Parathyroid adenoma (tissue), 2 donors: ENCODE results near the gene CDH3.

Experiments
- H2AFZ ChIP-seq: fragments of 300-600 bp; sonication (generic); one replicate; pipeline ENCODE4 v1.7.0; 2017; ENCODE audit warnings: antibody characterized with exemption, mild to moderate bottlenecking
- H3K27ac ChIP-seq: fragments of 300-600 bp; sonication (generic); one replicate; pipeline ENCODE4 v1.7.0; 2017
- H3K27me3 ChIP-seq: fragments of 300-600 bp; sonication (generic); one replicate; pipeline ENCODE4 v1.7.0; 2017; ENCODE audit warnings: low read length; ENCODE audit not compliant: control insufficient read depth, insufficient read depth
- H3K36me3 ChIP-seq: fragments of 300-600 bp; sonication (generic); one replicate; pipeline ENCODE4 v1.7.0; 2017; ENCODE audit warnings: low read length; ENCODE audit not compliant: control insufficient read depth, insufficient read depth
- H3K4me1 ChIP-seq: fragments of 300-600 bp; sonication (generic); one replicate; pipeline ENCODE4 v1.7.0; 2017; ENCODE audit warnings: control low read depth
- H3K4me2 ChIP-seq: fragments of 300-600 bp; sonication (generic); one replicate; pipeline ENCODE4 v1.7.0; 2017; ENCODE audit warnings: low read length
- H3K4me3 ChIP-seq: fragments of 300-600 bp; sonication (generic); one replicate; pipeline ENCODE4 v1.7.0; 2017; ENCODE audit warnings: low read depth, low read length
- H3K79me2 ChIP-seq: fragments of 300-600 bp; sonication (generic); one replicate; pipeline ENCODE4 v1.7.0; 2017; ENCODE audit warnings: control low read depth
- H3K9ac ChIP-seq: fragments of 300-600 bp; sonication (generic); one replicate; pipeline ENCODE4 v1.7.0; 2017; ENCODE audit warnings: mild to moderate bottlenecking
- H3K9me3 ChIP-seq: fragments of 300-600 bp; sonication (generic); one replicate; pipeline ENCODE4 v1.7.0; 2017; ENCODE audit warnings: low read length; ENCODE audit not compliant: control insufficient read depth
- CTCF ChIP-seq: fragments of 300-600 bp; sonication (generic); IDR thresholded peaks from one replicate; pipeline ENCODE4 v1.7.0; 2017; ENCODE audit warnings: antibody characterized with exemption, mild to moderate bottlenecking
- donor health status: primary hyperparathyroidism.

The CDH3 gene

GRCh38 chr16:68724797-68725196 lies 79.7 kb downstream of the CDH3 start:
- TF ChIP-seq CTCF = no peak
- no peaks in the 10 kb centered on the region for H3K9me3 ChIP-seq
- H3K27ac ChIP-seq = no peak overlapping the region
- H3K4me2 ChIP-seq = no peak overlapping the region
- H2AFZ ChIP-seq = no peak overlapping the region
- H3K36me3 ChIP-seq = no peaks in the 10 kb centered on the region
- H3K4me3 ChIP-seq = no peak overlapping the region
- no peaks in the 10 kb centered on the region for H3K27me3 ChIP-seq
- no peaks in the 10 kb centered on the region for H3K4me1 ChIP-seq
- no peak overlapping the region for H3K9ac ChIP-seq
- no peaks in the 10 kb centered on the region for H3K79me2 ChIP-seq

- Histone ChIP-seq H3K9ac (no peak overlapping the region), H3K36me3 (no peaks in the 10 kb centered on the region), H3K27me3 (no peaks in the 10 kb centered on the region), H3K4me3 (peak overlapping the region; percentile 25), H3K4me1 (peaks cover 16% of the 10 kb centered on the region), H3K9me3 (no peaks in the 10 kb centered on the region), H2AFZ (no peak overlapping the region), H3K4me2 (peak overlapping the region; percentile 26), H3K79me2 (no peaks in the 10 kb centered on the region), H3K27ac (peak overlapping the region; percentile 94)
- TF ChIP-seq CTCF = no peak
Observed at GRCh38 chr16:68728523-68728922, 83.4 kb downstream of the CDH3 start.

GRCh38 chr16:68731637-68732036 lies 86.5 kb downstream of the CDH3 start:
- no peaks in the 10 kb centered on the region for H3K9me3 ChIP-seq
- H3K9ac ChIP-seq = no peak overlapping the region
- H3K79me2 ChIP-seq = no peaks in the 10 kb centered on the region
- peaks cover 29% of the 10 kb centered on the region for H3K4me1 ChIP-seq
- TF ChIP-seq CTCF = no peak
- H3K36me3 ChIP-seq = no peaks in the 10 kb centered on the region
- H3K4me2 ChIP-seq = peak overlapping the region; percentile 63
- no peaks in the 10 kb centered on the region for H3K27me3 ChIP-seq
- H3K4me3 ChIP-seq = peak overlapping the region; percentile 6
- H3K27ac ChIP-seq = peak overlapping the region; percentile 97
- no peak overlapping the region for H2AFZ ChIP-seq

- Histone ChIP-seq H3K27me3 (no peaks in the 10 kb centered on the region), H3K79me2 (no peaks in the 10 kb centered on the region), H3K9ac (no peak overlapping the region), H3K27ac (peak overlapping the region; percentile 97), H3K4me2 (peak overlapping the region; percentile 63), H3K4me3 (peak overlapping the region; percentile 6), H3K9me3 (no peaks in the 10 kb centered on the region), H2AFZ (peak overlapping the region; percentile 43), H3K4me1 (peaks cover 29% of the 10 kb centered on the region), H3K36me3 (no peaks in the 10 kb centered on the region)
- no peak for TF ChIP-seq CTCF
Observed at GRCh38 chr16:68732042-68732680, 87.1 kb downstream of the CDH3 start.
